Adipocyte (in vitro differentiated cells): Measurements from ENCODE around the gene TOM1.
"Not testable (repeated sequence)": the region's sequence is repeated elsewhere in the genome, so short reads cannot be mapped to it uniquely, and the experiment has no call there.

Experiments
- DNase-seq: peaks from one replicate; pipeline ENCODE4 v3.0.0-alpha.2; 2015; ENCODE audit warnings: low read depth
- H3K27me3 ChIP-seq: replicated peaks from 2 replicates; pipeline ENCODE4 v1.7.0; 2013; ENCODE audit warnings: mild to moderate bottlenecking, low read length, moderate library complexity; ENCODE audit not compliant: control insufficient read depth, insufficient read depth
- H3K36me3 ChIP-seq: 2 replicates; pipeline ENCODE4 v1.7.0; 2013; ENCODE audit warnings: low read length, mild to moderate bottlenecking, moderate library complexity; ENCODE audit not compliant: control insufficient read depth, insufficient read depth, severe bottlenecking
- H3K4me1 ChIP-seq: 2 replicates; pipeline ENCODE4 v1.7.0; 2013; ENCODE audit warnings: mild to moderate bottlenecking, low read length, moderate library complexity; ENCODE audit not compliant: control insufficient read depth, insufficient read depth
- H3K4me3 ChIP-seq: 2 replicates; pipeline ENCODE4 v1.7.0; 2013; ENCODE audit warnings: mild to moderate bottlenecking, low read length, moderate library complexity
- H3K9ac ChIP-seq: 2 replicates; pipeline ENCODE4 v1.7.0; 2013; ENCODE audit warnings: mild to moderate bottlenecking, low read length, moderate library complexity
- H3K9me3 ChIP-seq: 2 replicates; pipeline ENCODE4 v1.7.0; 2013; ENCODE audit warnings: mild to moderate bottlenecking, low read length, moderate library complexity; ENCODE audit not compliant: control insufficient read depth

The TOM1 gene

DNA sequence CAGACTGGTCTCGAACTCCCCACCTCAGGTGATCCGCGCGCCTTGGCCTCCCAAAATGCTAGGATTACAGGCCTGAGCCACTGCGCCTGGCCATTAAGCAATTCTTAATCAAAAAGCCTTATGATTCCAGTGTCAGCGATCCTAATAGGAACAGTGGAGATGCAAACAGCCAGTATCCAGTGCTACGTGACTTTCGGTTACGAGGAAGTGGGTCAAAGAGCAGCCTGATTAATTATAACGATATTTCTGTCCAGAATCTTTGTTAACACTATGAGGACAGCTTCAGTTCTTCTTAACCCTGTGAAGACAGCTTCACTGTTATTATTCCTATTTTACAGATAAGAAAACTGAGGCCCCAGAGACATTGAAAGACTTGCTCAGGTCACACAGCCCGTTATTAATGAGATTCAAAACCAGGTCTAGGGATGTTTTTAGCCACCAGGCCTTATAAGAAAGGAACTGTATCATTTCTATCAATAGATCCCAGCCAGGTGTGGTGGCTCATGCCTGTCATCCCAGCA, 63.9 kb downstream of the TOM1 start:
- Histone ChIP-seq H3K27me3 (no peaks in the 10 kb centered on the region), H3K9me3 (no peaks in the 10 kb centered on the region), H3K4me3 (no peak overlapping the region), H3K9ac (no peak overlapping the region), H3K36me3 (no peaks in the 10 kb centered on the region), H3K4me1 (peaks cover 5% of the 10 kb centered on the region)
- DNase-seq = no peak

DNA sequence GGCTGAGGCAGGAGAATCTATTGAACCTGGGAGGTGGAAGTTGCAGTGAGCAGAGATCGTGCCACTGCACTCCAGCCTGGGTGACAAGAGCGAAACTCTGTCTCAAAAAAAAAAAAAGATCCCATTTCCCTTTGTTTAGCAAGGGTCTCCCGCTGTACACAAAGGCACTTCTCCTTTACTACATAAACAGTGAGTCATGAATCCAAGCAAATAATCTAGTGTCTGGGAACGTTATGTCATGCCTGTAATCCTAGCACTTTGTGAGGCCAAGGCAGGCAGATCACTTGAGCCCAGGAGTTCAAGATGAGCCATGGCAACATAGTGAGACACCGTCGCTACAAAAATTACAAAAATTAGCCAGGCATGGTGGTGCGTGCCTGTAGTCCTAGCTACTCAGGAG, 64.5 kb downstream of the TOM1 start:
- H3K9me3 ChIP-seq = not testable (repeated sequence)

DNA sequence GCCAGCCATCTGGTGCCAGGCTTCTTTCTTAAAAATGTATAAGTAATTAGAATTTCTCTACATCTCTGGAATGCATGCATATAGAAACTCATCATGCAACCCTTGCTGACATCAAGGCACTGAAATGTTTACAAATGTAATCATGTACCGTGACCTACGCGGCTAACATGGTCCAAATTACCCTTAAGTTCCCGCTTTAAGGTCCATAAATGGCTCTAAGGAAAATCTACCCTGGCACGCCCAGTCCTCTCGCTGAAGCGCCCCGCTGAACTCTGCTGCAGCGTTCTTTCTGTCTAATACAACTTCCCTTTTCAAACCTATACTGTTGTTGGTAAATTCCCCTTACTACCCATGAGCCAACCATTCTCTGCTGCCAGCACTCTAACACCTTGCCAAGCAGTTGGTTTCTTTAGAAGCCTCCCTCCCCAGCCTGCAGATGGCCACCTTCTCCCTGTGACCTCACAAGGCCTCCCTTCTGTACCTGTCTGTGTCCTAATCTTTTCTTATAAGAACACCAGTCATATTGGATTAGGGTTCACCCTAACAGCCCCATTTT, 67.7 kb downstream of the TOM1 start:
- no peak overlapping the region for H3K9ac ChIP-seq
- no peak for DNase-seq
- H3K36me3 ChIP-seq = no peaks in the 10 kb centered on the region
- H3K4me1 ChIP-seq = peaks cover 21% of the 10 kb centered on the region
- H3K27me3 ChIP-seq = no peaks in the 10 kb centered on the region
- no peaks in the 10 kb centered on the region for H3K9me3 ChIP-seq
- no peak overlapping the region for H3K4me3 ChIP-seq

More for the DNA sequence above, 64.5 kb downstream of the TOM1 start:
- peak; percentile 80 for DNase-seq
- not testable (repeated sequence) for H3K9ac ChIP-seq, H3K27me3 ChIP-seq, H3K36me3 ChIP-seq, H3K4me1 ChIP-seq, H3K4me3 ChIP-seq

DNA sequence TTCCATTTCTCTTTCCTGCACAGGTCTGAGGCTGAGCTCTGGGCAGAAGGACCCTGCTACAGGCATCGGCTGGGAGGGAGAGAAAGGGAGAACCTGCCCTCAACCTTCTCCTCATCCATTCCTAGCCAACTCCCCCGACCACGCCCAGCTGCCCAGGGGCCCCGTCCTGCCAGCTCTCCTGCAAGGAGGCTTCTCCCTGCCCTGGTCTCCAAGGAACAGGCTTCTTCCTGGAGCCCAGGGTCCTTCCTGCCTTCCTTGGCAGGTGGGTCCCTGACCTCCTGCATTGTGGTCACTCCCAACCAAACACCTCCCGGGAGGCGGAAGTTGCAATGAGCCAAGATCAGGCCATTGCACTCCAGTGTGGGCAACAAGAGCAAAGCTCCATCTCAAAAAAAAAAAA, 68.7 kb downstream of the TOM1 start:
- DNase-seq = no peak
- H3K4me1 ChIP-seq = peaks cover 21% of the 10 kb centered on the region
- no peak overlapping the region for H3K4me3 ChIP-seq

DNA sequence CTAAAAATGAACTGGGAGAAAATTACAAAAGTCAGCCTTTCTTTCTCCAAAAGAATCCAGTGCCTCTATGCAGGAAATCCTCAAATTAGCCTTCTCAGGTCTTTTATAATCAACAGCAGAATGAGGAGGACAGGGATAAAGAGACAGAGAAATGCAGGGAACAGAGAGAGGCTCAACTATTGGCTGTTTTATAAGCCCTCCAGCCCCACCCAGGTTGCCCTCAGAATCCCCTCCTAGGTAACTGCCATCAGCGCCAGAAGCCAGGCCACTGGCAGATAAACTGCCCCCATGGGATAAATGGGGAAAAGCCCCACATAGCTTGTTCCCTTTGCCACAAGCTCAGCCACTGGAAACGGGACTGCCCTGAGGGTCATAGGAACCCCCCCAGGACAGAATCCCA, 70.3 kb downstream of the TOM1 start:
- Histone ChIP-seq H3K9ac (peak overlapping the region; percentile 28), H3K4me1 (peaks cover 24% of the 10 kb centered on the region), H3K27me3 (no peaks in the 10 kb centered on the region), H3K9me3 (no peaks in the 10 kb centered on the region), H3K4me3 (no peak overlapping the region), H3K36me3 (no peaks in the 10 kb centered on the region)
- no peak for DNase-seq

More for the DNA sequence above, 68.7 kb downstream of the TOM1 start:
- no peaks in the 10 kb centered on the region for H3K9me3 ChIP-seq
- H3K27me3 ChIP-seq = no peaks in the 10 kb centered on the region
- H3K36me3 ChIP-seq = no peaks in the 10 kb centered on the region
- no peak overlapping the region for H3K9ac ChIP-seq

DNA sequence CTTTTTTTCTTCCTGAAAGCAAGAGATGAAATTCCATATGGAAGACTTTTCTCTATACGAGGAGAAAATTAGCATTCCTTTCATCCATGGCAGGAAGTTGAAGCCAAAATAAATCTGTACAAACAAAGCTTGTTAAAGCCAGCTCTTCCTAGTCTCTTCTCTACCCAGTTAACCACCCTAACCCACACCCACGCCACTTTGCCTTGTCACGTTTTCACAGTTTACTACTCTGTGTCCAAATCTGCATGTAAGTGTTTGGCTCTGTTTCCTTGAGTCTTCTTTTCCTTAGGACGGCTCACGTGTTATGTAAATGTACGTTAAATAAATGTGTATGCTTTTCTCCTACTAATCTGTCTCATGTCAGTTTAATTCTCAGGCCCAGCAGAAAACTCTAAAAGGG, 74.1 kb downstream of the TOM1 start:
- H3K36me3 ChIP-seq = no peaks in the 10 kb centered on the region
- no peak overlapping the region for H3K9ac ChIP-seq
- no peak for DNase-seq

DNA sequence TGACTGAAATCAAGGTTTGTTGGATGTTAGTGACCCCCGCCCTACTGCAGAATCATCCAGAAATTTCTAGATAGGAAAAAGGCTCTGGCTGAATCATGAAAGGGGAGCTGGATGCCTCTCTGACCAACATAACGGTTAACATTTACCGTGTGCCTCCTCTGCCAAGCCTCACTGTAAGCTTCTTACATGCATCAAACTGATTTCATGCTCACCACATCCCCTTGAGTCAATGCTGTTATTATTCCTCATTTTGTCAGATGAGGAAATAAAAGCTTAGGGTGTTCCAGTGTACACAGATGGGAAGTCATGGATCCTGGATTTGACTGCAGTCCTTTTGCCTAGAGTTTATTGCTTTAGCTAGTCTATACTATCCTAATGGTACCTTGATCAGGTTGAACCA, 75.3 kb downstream of the TOM1 start:
- no peak for DNase-seq
- Histone ChIP-seq H3K4me1 (peaks cover 63% of the 10 kb centered on the region), H3K9ac (peak overlapping the region; percentile 59), H3K36me3 (no peaks in the 10 kb centered on the region), H3K27me3 (no peaks in the 10 kb centered on the region), H3K4me3 (no peak overlapping the region), H3K9me3 (no peaks in the 10 kb centered on the region)

More for the DNA sequence above, 74.1 kb downstream of the TOM1 start:
- H3K9me3 ChIP-seq = no peaks in the 10 kb centered on the region
- H3K4me3 ChIP-seq = no peak overlapping the region
- no peaks in the 10 kb centered on the region for H3K27me3 ChIP-seq
- peaks cover 57% of the 10 kb centered on the region for H3K4me1 ChIP-seq

DNA sequence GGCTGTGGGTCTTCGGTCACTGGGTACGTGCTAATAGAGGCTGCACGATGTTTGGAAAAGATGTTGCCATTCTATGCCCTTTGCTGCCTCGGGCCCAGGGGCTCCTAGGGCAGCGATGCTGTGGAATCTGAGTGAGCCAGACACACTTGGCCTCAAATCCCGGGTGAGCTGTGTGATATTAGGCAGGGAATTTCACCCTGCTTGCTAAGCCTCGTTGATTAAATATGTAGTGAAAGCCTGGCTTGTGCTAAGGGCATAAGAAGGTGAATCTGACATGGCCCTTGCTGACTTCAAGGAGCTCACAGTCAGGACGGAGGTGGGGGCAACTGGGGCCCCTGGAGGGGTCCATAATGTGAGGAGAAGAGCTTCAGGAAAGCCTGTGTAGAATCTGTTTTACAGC, 75.8 kb downstream of the TOM1 start:
- no peaks in the 10 kb centered on the region for H3K36me3 ChIP-seq
- no peaks in the 10 kb centered on the region for H3K27me3 ChIP-seq
- no peak for DNase-seq
- H3K9ac ChIP-seq = peak overlapping the region; percentile 59
- H3K4me1 ChIP-seq = peaks cover 63% of the 10 kb centered on the region
- no peak overlapping the region for H3K4me3 ChIP-seq
- H3K9me3 ChIP-seq = no peaks in the 10 kb centered on the region

DNA sequence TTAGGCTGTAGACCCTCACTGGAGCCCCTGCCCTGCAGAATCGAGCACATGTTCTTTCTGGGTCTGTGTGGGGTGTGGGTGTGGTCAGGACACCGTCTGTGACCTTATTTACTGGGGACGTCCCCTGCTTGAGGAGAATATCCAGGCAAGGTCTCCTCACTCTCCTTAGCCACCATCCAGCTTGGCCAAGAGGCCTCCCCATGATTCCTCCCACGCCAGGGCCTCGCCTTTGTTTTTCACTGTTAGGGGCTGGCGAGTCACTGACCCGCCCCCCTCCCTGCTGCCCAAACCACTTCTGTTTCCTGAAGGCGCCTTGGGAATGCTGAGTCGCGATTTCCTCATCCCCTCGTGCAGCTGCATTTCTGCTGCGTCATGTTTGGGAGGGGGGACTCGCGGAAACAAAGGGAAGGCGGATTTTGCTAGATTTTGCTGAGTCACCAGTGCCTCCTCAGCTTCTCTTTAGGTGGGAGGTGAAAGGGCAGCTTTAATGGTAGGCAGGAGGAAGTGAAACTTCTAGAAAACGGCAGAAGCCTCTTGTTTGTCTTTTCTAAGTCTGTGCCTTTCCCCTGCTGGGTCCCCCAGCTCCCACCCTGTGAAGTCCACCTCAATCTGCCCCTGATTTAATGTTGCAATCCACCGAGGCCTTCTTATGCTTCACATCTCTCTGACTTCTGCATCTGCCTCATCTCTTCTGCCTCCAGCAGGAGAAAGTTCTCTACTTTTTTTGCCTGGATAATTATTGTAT, 77.2 kb downstream of the TOM1 start:
- Histone ChIP-seq H3K27me3 (no peaks in the 10 kb centered on the region), H3K4me1 (peaks cover 67% of the 10 kb centered on the region), H3K4me3 (peak overlapping the region; percentile 30), H3K9me3 (no peaks in the 10 kb centered on the region), H3K36me3 (no peaks in the 10 kb centered on the region), H3K9ac (peak overlapping the region; percentile 78)
- peak; percentile 98 for DNase-seq

DNA sequence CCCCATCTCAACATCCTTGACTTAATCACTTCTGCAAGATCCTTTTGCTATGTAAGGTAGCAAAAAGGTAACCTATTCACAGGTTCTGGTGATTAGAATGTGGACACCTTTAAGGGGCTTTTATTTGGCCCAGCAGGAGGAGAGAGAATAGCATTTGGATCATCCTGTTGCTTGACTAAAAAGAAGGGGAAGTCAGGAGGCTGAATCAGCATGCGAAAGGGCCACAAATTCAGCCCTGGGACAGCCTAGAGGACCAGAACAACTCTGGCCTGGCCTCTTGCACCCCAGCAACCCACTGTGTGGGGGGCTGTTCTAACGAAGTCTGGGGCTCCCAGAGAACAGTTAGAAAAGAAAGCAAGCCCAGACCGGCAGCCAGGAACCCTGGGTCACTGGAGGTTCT, 78.0 kb downstream of the TOM1 start:
- Histone ChIP-seq H3K9me3 (no peaks in the 10 kb centered on the region), H3K36me3 (peaks cover under 1% of the 10 kb centered on the region), H3K4me1 (peaks cover 65% of the 10 kb centered on the region), H3K9ac (peak overlapping the region; percentile 78), H3K27me3 (no peaks in the 10 kb centered on the region), H3K4me3 (no peak overlapping the region)
- DNase-seq = no peak

DNA sequence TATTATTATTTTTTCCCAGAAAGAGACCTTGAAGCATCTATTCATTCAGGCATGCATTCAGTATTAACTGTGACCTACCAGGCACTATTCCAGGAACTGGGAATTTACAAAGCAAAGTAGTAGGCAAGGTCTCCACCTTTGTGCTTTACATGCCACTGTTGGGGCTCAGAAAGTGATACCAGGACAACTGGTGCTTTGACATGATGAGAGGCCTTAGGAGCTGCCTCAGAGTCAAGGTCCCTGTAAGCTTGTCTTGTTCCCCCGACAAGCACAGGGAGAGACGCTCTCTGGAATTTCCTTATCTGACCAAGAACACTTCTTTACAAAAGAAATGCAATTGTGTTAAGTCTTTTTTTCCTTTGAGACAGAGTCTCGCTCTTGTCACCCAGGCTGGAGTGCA, 78.9 kb downstream of the TOM1 start:
- H3K4me1 ChIP-seq = peaks cover 74% of the 10 kb centered on the region
- no peak overlapping the region for H3K9ac ChIP-seq
- no peaks in the 10 kb centered on the region for H3K27me3 ChIP-seq
- H3K9me3 ChIP-seq = no peaks in the 10 kb centered on the region
- no peak for DNase-seq
- peaks cover 9% of the 10 kb centered on the region for H3K36me3 ChIP-seq
- no peak overlapping the region for H3K4me3 ChIP-seq
